ENCODE measurements around the gene KLHDC7B. TPM values are rescaled to one million over a fixed set of nuclear protein-coding genes. Genes with fewer than 3 reads are reported as not detected.

Gene KLHDC7B
- total RNA-seq, 1 experiment from 2014 or later = 1.8 TPM

GRCh38 chr22:50576070-50576469 is 30.4 kb downstream of the KLHDC7B start:
- CTCF ChIA-PET = interaction anchor here (1.3 kb wide), 2 partner anchors 13 to 45 kb away, joined by 3 to 4 read pairs; no protein-coding TSS in a partner anchor

GRCh38 chr22:50576806-50577696 is 31.4 kb downstream of the KLHDC7B start:
- H3K27me3 ChIP-seq (ENCODE audit: control insufficient read depth, insufficient read depth, low read length) = no peaks in the 10 kb centered on the region
- DNase-seq (ENCODE audit: low read depth, low spot score) (no peak), ATAC-seq (no peak)
- no peak overlapping the region for H3K27ac ChIP-seq (ENCODE audit: low read length)
- in situ Hi-C loops (cut with HindIII; ENCODE audit: low pct_unique_long_range_greater_than_20kb, low sequenced_read_pairs) = no loop called here
- ChIA-PET POLR2A (no interaction called here), CTCF (interaction anchor here (1.3 kb wide), 1 partner anchor 44 kb away, joined by 4 read pairs; no protein-coding TSS in a partner anchor)
- H3K4me3 ChIP-seq (ENCODE audit: low read depth in 2 of 2, low read length in 2 of 2) = no peak overlapping the region
- no peaks in the 10 kb centered on the region for H3K9me3 ChIP-seq (ENCODE audit: control insufficient read depth, insufficient read depth, low read depth, low read length)
- 0 out of 2 replicates have a peak, but pooled peaks cover 2% of the 10 kb centered on the region for H3K4me1 ChIP-seq (ENCODE audit: control insufficient read depth, insufficient read depth, low read length)
- no TSS peak for BruUV-seq (replicated peaks)
- H3K36me3 ChIP-seq (ENCODE audit: control insufficient read depth, insufficient read depth, low read length) = no peaks in the 10 kb centered on the region
- intact Hi-C loops (cut with micrococcal nuclease; ENCODE audit: unreplicated experiment) = no loop called here
- TF ChIP-seq SIN3A (IDR thresholded peaks at IDR 0.05; ENCODE audit: borderline replicate concordance, insufficient read depth, low read depth, low read length) (no peak), CTCF (IDR thresholded peaks at IDR 0.05) (no peak), TCF7L2 (IDR thresholded peaks at IDR 0.05; ENCODE audit: low read depth, low read length) (no peak), POLR2AphosphoS5 (IDR thresholded peaks at IDR 0.05; ENCODE audit: low read depth, low read length) (no peak)

More at GRCh38 chr22:50576070-50576469, 30.4 kb downstream of the KLHDC7B start:
- no peak overlapping the region for H3K27ac ChIP-seq (ENCODE audit: low read length)
- TF ChIP-seq CTCF (IDR thresholded peaks at IDR 0.05) (no peak; the same call in 1 of the 2 replicates), TCF7L2 (IDR thresholded peaks at IDR 0.05; ENCODE audit: low read depth, low read length) (no peak), REST (IDR thresholded peaks at IDR 0.05; ENCODE audit: insufficient read depth in 1 of 2, low read depth in 2 of 2, low read length in 1 of 2) (0 out of 4 replicates have a peak, but pooled peaks of 1 of the 2 experiments have one; percentile 21)
- H3K4me1 ChIP-seq (ENCODE audit: control insufficient read depth, insufficient read depth, low read length) = 0 out of 2 replicates have a peak, but pooled peaks cover 2% of the 10 kb centered on the region
- no peaks in the 10 kb centered on the region for H3K36me3 ChIP-seq (ENCODE audit: control insufficient read depth, insufficient read depth, low read length)
- intact Hi-C loops (cut with micrococcal nuclease; ENCODE audit: unreplicated experiment) = no loop called here
- H3K27me3 ChIP-seq (ENCODE audit: control insufficient read depth, insufficient read depth, low read length) = no peaks in the 10 kb centered on the region
- no peak for DNase-seq (ENCODE audit: low read depth, low spot score)
- no TSS peak for BruUV-seq (replicated peaks)
- in situ Hi-C loops (cut with HindIII; ENCODE audit: low pct_unique_long_range_greater_than_20kb, low sequenced_read_pairs) = no loop called here
- no peak overlapping the region for H3K4me3 ChIP-seq (ENCODE audit: low read depth in 2 of 2, low read length in 2 of 2)
- ATAC-seq = peak; percentile 72
- no peaks in the 10 kb centered on the region for H3K9me3 ChIP-seq (ENCODE audit: control insufficient read depth, insufficient read depth, low read depth, low read length)
- POLR2A ChIA-PET = no interaction called here

Measured in Panc1 (cell line).